HG03280 (cell line): ENCODE measurements around the gene GALNT14.

Experiments
- ATAC-seq: cut with Tn5 transposase; IDR thresholded peaks from one replicate; pipeline ENCODE4 v1.9.1; 2021; ENCODE audit warnings: mild to moderate bottlenecking, moderate library complexity; ENCODE audit not compliant: unreplicated experiment

GALNT14 gene

GRCh38 chr2:31058096-31059035 lies 79.9 kb downstream of the GALNT14 start:
- ATAC-seq: no peak

- no peak for ATAC-seq
These were observed 80.5 kb downstream of the GALNT14 start for GRCh38 chr2:31057691-31058090.

- ATAC-seq: no peak
These were observed 82.3 kb downstream of the GALNT14 start for GRCh38 chr2:31055938-31056337.

- ATAC-seq: no peak
These were observed 83.3 kb downstream of the GALNT14 start for GRCh38 chr2:31054842-31055388.

- no peak for ATAC-seq
These were observed 84.1 kb downstream of the GALNT14 start for GRCh38 chr2:31053929-31054782.

GRCh38 chr2:31052284-31052683 lies 86.0 kb downstream of the GALNT14 start:
- ATAC-seq: no peak

- no peak for ATAC-seq
These were observed 86.7 kb downstream of the GALNT14 start for GRCh38 chr2:31051258-31052140.

GRCh38 chr2:31049916-31050588 lies 88.2 kb downstream of the GALNT14 start:
- no peak for ATAC-seq

GRCh38 chr2:31049264-31049663 lies 89.0 kb downstream of the GALNT14 start:
- no peak for ATAC-seq

- ATAC-seq: no peak
These were observed 90.6 kb downstream of the GALNT14 start for GRCh38 chr2:31047599-31047998.

- no peak for ATAC-seq
These were observed 99.9 kb downstream of the GALNT14 start for GRCh38 chr2:31038385-31038784.

GRCh38 chr2:31037058-31037457 lies 101.2 kb downstream of the GALNT14 start:
- ATAC-seq: no peak

- ATAC-seq: no peak
These were observed 105.2 kb downstream of the GALNT14 start for GRCh38 chr2:31033032-31033431.

GRCh38 chr2:31032475-31032874 lies 105.8 kb downstream of the GALNT14 start:
- no peak for ATAC-seq

GRCh38 chr2:31031132-31031706 lies 107.0 kb downstream of the GALNT14 start:
- peak; percentile 96 for ATAC-seq

- ATAC-seq: no peak
These were observed 109.8 kb downstream of the GALNT14 start for GRCh38 chr2:31028417-31028816.

- ATAC-seq: no peak
These were observed 110.7 kb downstream of the GALNT14 start for GRCh38 chr2:31027549-31027948.

- no peak for ATAC-seq
These were observed 114.7 kb downstream of the GALNT14 start for GRCh38 chr2:31023541-31023940.

- no peak for ATAC-seq
These were observed 117.5 kb downstream of the GALNT14 start for GRCh38 chr2:31020713-31021112.

- no peak for ATAC-seq
These were observed 120.0 kb downstream of the GALNT14 start for GRCh38 chr2:31018280-31018679.
